Measurements from ENCODE around the gene CELF3. TPM values are rescaled to one million over a fixed set of nuclear protein-coding genes. Genes with fewer than 3 reads are reported as not detected.

CELF3 gene
- total and polyA plus RNA-seq, 9 of the 15 experiments (the other 6 are each of a cell fraction or from before 2014, with no cell fraction given): not detected

GRCh38 chr1:151733126-151733525 is 16.5 kb upstream of the CELF3 start:
- DNase-seq (ENCODE audit: extremely low read depth in 1 of 4, low spot score in 3 of 4) (no peak), ATAC-seq (no peak), FAIRE-seq (no peak)
- CTCF ChIA-PET (ENCODE audit: low intra/inter-chr PET ratio): interaction anchor here (0.6 to 2.1 kb wide), 2 partner anchors 289 to 525 kb away, joined by 3 to 8 read pairs; no protein-coding TSS in a partner anchor
- Histone ChIP-seq H3K9ac (ENCODE audit: insufficient read depth in 1 of 2, low read depth in 2 of 2, low read length in 2 of 2) (no peak overlapping the region), H2AFZ (ENCODE audit: low read depth, low read length) (no peak overlapping the region), H3K4me3 (no peak overlapping the region), H4K20me1 (replicated peaks; ENCODE audit: control insufficient read depth, insufficient read depth, low read length) (no peaks in the 10 kb centered on the region), H3K9me3 (replicated peaks; ENCODE audit: control insufficient read depth, insufficient read depth, low read depth, low read length) (peaks cover 12% of the 10 kb centered on the region), H3K4me2 (ENCODE audit: insufficient read depth, low read length) (no peak overlapping the region), H3K79me2 (ENCODE audit: control insufficient read depth, insufficient read depth, low read length) (no peaks in the 10 kb centered on the region), H3K27ac (ENCODE audit: extremely low read depth, low read depth, low read length) (no peak overlapping the region), H3K9me1 (ENCODE audit: control insufficient read depth, insufficient read depth, low read length) (no peaks in the 10 kb centered on the region), H3K4me1 (replicated peaks in 1 of 2; ENCODE audit: control insufficient read depth in 2 of 2, insufficient read depth in 2 of 2, low read length in 2 of 2) (no peaks in the 10 kb centered on the region), H3K27me3 (ENCODE audit: control insufficient read depth in 2 of 2, insufficient read depth in 2 of 2, low read length in 2 of 2) (peaks cover 41 to 51% of the 10 kb centered on the region in 2 experiments), H3K36me3 (ENCODE audit: control insufficient read depth, insufficient read depth, low read length) (no peaks in the 10 kb centered on the region)
- WGBS (ENCODE audit: insufficient coverage, low coverage, missing lambda C conversion rate): 0% methylated on average over 3 of the region's 3 CpGs
- no peak for TF ChIP-seq ZNF253 (CRISPR knock-in tag; conservative IDR thresholded peaks at IDR 0.05)
- no TSS peak for BruUV-seq (replicated peaks)
- intact Hi-C loops (cut with micrococcal nuclease): loop anchor here (10.0 kb wide), 1 partner anchor 388 kb away; the partner anchor contains the start of gene RFX5
- in situ Hi-C loops (cut with MboI): loop anchor here (10.0 kb wide), 1 partner anchor 288 kb away; no protein-coding TSS in a partner anchor
- POLR2A ChIA-PET: interaction anchor here (0.6 kb wide), 1 partner anchor 250 kb away, joined by 3 read pairs; no protein-coding TSS in a partner anchor

GRCh38 chr1:151729966-151730291 is 13.3 kb upstream of the CELF3 start:
- Histone ChIP-seq H2AFZ (ENCODE audit: low read depth, low read length) (no peak overlapping the region), H3K4me3 (no peak overlapping the region), H4K20me1 (replicated peaks; ENCODE audit: control insufficient read depth, insufficient read depth, low read length) (no peaks in the 10 kb centered on the region), H3K9me3 (replicated peaks; ENCODE audit: control insufficient read depth, insufficient read depth, low read depth, low read length) (0 out of 2 replicates have a peak, but pooled peaks cover 2% of the 10 kb centered on the region), H3K79me2 (ENCODE audit: control insufficient read depth, insufficient read depth, low read length) (no peaks in the 10 kb centered on the region), H3K9me1 (ENCODE audit: control insufficient read depth, insufficient read depth, low read length) (no peaks in the 10 kb centered on the region), H3K27ac (ENCODE audit: extremely low read depth, low read depth, low read length) (no peak overlapping the region), H3K4me1 (replicated peaks in 1 of 2; ENCODE audit: control insufficient read depth in 2 of 2, insufficient read depth in 2 of 2, low read length in 2 of 2) (no peaks in the 10 kb centered on the region), H3K27me3 (ENCODE audit: control insufficient read depth in 2 of 2, insufficient read depth in 2 of 2, low read length in 2 of 2) (peaks cover 63 to 75% of the 10 kb centered on the region in 2 experiments), H3K9ac (ENCODE audit: insufficient read depth in 1 of 2, low read depth in 2 of 2, low read length in 2 of 2) (no peak overlapping the region), H3K36me3 (ENCODE audit: control insufficient read depth, insufficient read depth, low read length) (no peaks in the 10 kb centered on the region), H3K4me2 (ENCODE audit: insufficient read depth, low read length) (no peak overlapping the region)
- no TSS peak for BruUV-seq (replicated peaks)
- in situ Hi-C loops (cut with MboI) (loop anchor here (10.0 kb wide), 1 partner anchor 285 kb away; no protein-coding TSS in a partner anchor), intact Hi-C loops (cut with micrococcal nuclease) (loop anchor here (10.0 kb wide), 1 partner anchor 385 kb away; the partner anchor contains the start of gene RFX5)
- ATAC-seq (no peak), DNase-seq (ENCODE audit: extremely low read depth in 1 of 4, low spot score in 3 of 4) (no peak), FAIRE-seq (no peak)
- CTCF ChIA-PET (ENCODE audit: low intra/inter-chr PET ratio): no interaction called here
- POLR2A ChIA-PET: interaction anchor here (2.6 kb wide), 1 partner anchor 15 kb away, joined by 7 read pairs; no protein-coding TSS in a partner anchor
- WGBS (ENCODE audit: insufficient coverage, low coverage, missing lambda C conversion rate): 0% methylated on average over 4 of the region's 4 CpGs
- no peak for TF ChIP-seq NCOA4 (IDR thresholded peaks at IDR 0.05; ENCODE audit: partially characterized antibody)
- no peak for TF ChIP-seq DMBX1 (CRISPR knock-in tag; IDR thresholded peaks at IDR 0.05; ENCODE audit: borderline replicate concordance)
- no peak for TF ChIP-seq ZNF644 (tag; IDR thresholded peaks at IDR 0.05; ENCODE audit: low read depth)
- TF ChIP-seq ZNF511 (CRISPR knock-in tag; IDR thresholded peaks at IDR 0.05): no peak
